HG03103 (cell line): Measurements from ENCODE around the gene UGT1A9.
A peak's percentile ranks its signal among the peaks of the same experiment; 100 is the strongest.
"Not testable (repeated sequence)": the region's sequence is repeated elsewhere in the genome, so short reads cannot be mapped to it uniquely, and the experiment has no call there.

Source experiments
- ATAC-seq: cut with Tn5 transposase; IDR thresholded peaks from one replicate; pipeline ENCODE4 v1.9.1; 2021; ENCODE audit warnings: low read depth; ENCODE audit not compliant: unreplicated experiment

The UGT1A9 gene

GRCh38 chr2:233707940-233708644, 36.4 kb downstream of the UGT1A9 start:
- ATAC-seq: no peak

GRCh38 chr2:233708942-233709341, 37.2 kb downstream of the UGT1A9 start:
- no peak for ATAC-seq

- peak; percentile 60 for ATAC-seq
Observed at GRCh38 chr2:233711312-233712008, 39.8 kb downstream of the UGT1A9 start.

GRCh38 chr2:233712611-233713261, 41.0 kb downstream of the UGT1A9 start, which contains the start of gene UGT1A5:
Gene UGT1A5 (plus strand): TSS chr2:233712907. CDS start chr2:233712992, 85 bp downstream.
- no peak for ATAC-seq

GRCh38 chr2:233713262-233713615, 41.5 kb downstream of the UGT1A9 start:
- no peak for ATAC-seq

- ATAC-seq: no peak
Observed at GRCh38 chr2:233714121-233714520, 42.4 kb downstream of the UGT1A9 start.

GRCh38 chr2:233718552-233718951, 46.9 kb downstream of the UGT1A9 start, which contains the start of gene UGT1A4:
Gene UGT1A4 (plus strand): TSS chr2:233718736. CDS start chr2:233718821, 85 bp downstream.
- ATAC-seq: no peak

DNA sequence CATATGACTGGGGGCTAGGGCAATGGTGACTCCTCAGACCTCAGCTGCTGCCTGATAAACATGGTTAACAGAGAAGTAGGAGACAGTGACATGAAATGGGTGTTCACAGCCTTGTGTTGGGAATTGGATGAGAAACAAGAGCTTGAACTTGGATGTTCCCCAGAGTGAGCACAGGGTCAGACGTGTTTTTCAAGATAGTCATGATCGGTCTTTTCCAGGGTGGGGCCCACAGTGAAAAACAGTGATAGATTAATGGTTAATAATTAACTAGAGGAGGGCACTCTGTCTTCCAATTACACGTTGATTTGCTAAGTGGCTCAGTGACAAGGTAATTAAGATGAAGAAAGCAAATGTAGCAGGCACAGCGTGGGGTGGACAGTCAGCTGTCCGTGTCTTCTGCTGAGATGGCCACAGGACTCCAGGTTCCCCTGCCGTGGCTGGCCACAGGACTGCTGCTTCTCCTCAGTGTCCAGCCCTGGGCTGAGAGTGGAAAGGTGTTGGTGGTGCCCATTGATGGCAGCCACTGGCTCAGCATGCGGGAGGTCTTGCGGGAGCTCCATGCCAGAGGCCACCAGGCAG, 57.1 kb downstream of the UGT1A9 start, which contains the start of gene UGT1A3:
UGT1A3 (plus strand) TSS at position 320 of the 579 bp plus-strand sequence; CDS start at position 405, 85 bp downstream.
- no peak for ATAC-seq

- not testable (repeated sequence) for ATAC-seq
Observed at GRCh38 chr2:233736868-233737653, 65.4 kb downstream of the UGT1A9 start.

- ATAC-seq: no peak
Observed at GRCh38 chr2:233740870-233741269, 69.2 kb downstream of the UGT1A9 start.

DNA sequence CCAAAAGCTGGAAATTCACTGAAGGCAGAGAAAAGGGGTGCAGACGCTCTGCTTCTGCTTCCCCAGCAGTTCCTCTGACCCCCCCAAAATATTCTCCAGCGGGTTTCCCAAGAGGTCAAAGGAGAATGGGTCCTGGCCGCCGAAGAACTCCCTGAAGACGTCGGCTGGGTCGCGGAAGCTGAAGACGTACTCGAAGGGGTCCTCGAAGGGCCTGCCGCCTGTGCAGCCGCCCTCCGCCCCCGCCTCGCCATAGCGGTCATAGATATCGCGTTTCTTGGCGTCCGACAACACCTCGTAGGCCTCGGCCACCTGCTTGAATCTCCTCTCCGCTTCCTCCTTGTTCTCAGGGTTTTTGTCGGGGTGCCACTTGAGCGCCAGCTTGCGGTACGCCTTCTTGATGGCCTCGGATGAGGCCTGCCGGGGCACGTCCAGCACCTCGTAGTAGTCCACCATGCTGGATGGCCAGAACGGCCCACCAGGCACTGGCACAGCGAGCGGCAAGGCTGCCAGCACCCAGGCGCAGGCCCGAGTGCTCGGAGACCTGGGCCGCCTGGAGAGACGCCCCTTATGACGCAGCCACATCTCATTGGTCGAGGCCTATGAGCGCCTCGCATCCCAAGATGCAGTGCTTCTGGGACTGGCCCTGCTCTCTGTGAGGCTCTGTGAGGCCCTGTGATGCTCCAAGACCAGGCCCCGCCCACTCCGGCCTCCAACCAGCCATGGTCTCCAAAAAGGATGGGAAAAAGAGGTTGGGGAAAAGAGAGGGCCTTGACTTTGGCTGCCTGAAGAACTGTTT, 72.0 kb downstream of the UGT1A9 start:
- no peak for ATAC-seq

GRCh38 chr2:233745073-233745755, 73.5 kb downstream of the UGT1A9 start:
- ATAC-seq: no peak

DNA sequence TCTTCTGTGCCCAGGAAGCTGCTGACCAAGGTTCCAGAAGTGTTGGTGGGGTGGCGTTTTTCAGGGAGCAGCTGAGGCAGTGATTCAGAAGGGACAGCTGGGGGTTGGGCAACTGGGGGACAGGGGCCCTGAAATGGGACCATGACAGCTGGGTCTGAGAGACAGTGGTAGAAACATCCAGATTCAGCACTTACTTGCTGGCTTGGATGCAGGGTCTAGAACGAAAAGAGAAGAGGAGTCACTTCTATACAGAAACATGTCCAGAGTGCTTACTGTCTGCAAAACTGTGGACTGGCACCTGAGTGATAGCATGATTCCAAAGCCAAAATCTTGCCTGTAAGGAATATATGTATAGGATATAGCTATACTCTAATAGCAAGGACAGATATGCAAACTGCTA, 74.1 kb downstream of the UGT1A9 start:
- not testable (repeated sequence) for ATAC-seq

DNA sequence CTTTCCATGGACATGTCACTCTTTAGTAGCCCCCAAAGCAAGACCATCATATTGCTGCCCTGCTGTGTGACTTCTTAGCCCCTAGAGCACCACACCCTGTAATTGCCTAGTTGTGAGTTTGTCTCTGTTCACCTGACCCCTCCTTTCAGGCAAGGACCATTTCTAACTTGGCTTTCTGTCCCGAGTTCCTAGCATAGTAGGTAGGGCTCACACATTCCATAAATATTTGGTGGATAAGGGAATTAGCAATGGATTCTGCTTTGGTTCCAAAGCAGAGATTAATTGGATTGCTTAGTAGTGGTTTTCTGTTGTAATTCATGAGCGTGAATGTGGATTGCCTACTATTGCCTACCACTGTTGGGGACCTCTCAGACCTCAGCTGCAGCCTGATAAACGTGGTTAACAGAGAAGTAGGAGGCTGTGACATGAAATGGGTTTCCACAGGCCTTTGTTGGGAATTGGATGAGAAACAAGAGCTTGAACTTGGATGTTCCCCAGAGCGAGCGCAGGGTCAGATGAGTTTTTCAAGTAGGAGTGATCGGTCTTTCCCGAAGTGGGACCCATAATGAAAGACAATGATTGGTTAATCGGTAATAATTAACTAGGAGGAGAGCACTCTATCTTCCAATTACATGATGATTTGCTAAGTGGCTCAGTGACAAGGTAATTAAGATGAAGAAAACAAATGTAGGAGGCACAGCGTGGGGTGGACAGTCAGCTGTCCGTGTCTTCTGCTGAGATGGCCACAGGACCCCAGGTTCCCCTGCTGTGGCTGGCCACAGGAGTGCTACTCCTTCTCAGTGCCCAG, 75.0 kb downstream of the UGT1A9 start:
- no peak for ATAC-seq

DNA sequence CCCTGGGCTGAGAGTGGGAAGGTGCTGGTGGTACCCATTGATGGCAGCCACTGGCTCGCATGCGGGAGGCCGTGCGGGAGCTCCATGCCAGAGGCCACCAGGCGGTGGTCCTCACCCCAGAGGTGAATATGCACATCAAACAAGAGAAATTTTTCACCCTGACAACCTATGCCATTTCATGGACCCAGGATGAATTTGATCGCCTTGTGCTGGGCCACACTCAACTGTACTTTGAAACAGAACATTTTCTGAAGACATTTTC, 75.5 kb downstream of the UGT1A9 start:
- ATAC-seq: no peak

DNA sequence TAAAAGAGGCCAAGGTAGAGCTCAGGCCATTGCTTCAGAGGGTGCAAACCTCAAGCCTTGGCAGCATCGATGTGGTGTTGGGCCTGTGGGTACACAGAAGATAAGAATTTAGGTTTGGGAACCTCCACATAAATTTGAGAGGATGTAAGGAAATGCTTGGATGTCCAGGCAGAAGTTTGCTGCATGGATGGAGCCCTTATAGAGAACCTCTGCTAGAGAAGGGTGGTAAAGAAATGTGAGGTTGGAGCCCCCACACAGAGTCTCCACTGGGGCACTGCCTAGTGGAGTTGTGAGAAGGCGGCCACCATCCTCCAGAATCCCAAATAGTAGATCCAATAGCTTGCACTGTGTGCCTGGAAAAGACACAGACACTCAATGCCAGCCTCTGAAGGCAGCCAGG, 79.0 kb downstream of the UGT1A9 start:
- not testable (repeated sequence) for ATAC-seq

- not testable (repeated sequence) for ATAC-seq
Observed at GRCh38 chr2:233751212-233752009, 79.7 kb downstream of the UGT1A9 start.
